GM12873 (cell line): ENCODE results near the gene DCAF17.

Source experiments
- TF ChIP-seq, protein P1 (sequence below): IDR thresholded peaks from 2 replicates; pipeline ENCODE4 v1.5.1; 2012; ENCODE audit warnings: low read depth, mild to moderate bottlenecking, moderate library complexity, low read length, control low read depth; ENCODE audit not compliant: insufficient read depth; ENCODE audit errors: missing control alignments

Gene DCAF17

DNA sequence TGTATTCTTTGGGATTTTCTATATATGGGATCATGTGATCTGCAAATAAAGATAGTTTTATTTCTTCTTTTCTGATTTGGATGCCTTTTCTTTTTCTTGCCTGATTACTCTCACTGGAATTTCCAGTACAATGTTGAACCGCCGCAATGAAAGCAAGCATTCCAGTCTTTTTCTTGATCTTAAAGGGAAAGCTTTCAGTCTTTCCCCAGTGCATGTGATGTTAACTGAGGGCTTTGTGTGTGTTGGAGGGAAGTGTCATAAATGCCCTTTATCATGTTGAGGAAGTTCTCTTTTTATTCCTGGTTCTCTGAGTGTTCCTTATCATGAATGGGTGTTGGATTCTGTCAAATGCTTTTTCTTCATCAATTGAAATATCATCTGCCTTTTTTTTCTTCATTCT lies 71.3 kb downstream of the DCAF17 start:
- TF ChIP-seq, protein P1, sequence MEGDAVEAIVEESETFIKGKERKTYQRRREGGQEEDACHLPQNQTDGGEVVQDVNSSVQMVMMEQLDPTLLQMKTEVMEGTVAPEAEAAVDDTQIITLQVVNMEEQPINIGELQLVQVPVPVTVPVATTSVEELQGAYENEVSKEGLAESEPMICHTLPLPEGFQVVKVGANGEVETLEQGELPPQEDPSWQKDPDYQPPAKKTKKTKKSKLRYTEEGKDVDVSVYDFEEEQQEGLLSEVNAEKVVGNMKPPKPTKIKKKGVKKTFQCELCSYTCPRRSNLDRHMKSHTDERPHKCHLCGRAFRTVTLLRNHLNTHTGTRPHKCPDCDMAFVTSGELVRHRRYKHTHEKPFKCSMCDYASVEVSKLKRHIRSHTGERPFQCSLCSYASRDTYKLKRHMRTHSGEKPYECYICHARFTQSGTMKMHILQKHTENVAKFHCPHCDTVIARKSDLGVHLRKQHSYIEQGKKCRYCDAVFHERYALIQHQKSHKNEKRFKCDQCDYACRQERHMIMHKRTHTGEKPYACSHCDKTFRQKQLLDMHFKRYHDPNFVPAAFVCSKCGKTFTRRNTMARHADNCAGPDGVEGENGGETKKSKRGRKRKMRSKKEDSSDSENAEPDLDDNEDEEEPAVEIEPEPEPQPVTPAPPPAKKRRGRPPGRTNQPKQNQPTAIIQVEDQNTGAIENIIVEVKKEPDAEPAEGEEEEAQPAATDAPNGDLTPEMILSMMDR = no peak

DNA sequence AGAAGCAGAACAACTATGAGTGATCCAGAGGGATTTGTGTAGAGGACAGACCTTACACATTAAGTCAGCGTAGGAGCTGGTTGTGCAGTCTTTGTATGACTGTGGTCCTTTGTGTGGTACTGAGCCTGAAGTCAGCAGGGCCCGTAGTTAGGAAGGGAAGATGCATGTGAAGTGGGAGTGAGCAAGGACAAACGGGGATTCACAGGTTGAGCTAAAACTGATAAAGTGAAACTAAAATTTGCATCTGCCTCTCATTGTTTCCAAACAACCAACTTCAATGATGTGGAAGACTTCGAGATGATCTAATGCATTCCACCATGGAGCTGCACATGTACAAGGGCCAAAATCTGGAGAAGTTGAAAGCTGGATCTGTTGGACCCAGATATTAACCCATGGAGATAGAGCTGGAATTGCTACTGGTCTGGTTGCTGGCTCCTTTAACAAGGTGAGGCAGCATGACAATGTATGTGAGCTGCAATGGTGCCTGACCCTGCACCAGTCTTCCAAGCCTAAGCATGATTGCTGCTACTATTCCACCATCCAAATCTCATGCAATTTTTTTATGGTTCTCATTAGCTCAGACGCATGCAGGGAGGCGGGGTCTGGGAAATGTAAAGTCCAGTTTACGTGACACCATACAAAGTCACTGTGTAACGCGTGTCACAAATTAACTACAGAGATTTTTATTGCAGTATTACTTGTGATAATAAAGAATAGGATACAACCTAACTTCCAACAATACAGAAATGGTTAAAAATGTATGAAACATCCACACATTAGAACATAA lies 76.1 kb downstream of the DCAF17 start:
- TF ChIP-seq, protein P1 = no peak

DNA sequence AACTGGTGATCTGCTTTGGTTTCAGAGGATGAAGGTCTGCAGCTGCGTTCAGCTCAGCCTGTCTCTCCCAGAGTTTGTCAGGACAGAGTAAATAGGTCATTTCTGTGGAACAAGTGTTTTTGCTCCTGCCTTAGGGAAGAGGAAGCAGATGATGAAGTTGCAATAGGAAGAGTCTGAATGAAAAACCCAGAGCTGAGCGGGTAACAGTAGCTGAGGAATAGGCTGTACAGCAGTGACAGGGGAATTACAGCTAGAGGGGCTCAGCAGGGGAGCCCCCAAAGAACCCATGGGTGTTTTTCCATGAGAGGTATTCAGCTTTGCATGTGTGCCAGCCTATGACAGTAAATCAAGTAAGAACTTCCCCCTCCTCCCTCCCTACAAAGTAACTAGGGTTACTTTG lies 78.0 kb downstream of the DCAF17 start:
- TF ChIP-seq, protein P1 = no peak

DNA sequence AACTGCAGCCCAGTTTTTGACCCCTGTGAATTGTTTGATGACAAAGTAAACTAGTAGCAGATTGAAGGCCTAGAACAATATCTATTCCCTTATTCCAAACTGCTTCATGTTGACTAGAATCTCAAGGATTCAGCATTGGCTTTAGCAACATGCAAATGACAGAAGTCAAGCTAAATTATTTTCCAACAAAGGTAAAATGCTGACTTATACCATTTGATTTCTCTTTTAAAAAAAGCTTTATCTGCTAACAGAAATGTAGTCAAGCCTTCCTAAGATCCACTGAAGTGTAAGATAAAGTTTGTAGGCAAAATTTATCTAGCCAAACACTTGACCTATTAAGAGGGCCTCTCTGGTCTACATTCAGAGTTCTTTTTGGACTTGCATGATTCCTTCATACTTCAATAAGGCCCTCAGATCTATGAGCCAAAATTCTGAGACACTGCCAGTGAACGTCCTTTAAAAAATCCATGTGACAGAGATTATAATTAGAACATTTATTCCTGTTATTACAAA lies 78.7 kb downstream of the DCAF17 start:
- TF ChIP-seq, protein P1 = no peak

DNA sequence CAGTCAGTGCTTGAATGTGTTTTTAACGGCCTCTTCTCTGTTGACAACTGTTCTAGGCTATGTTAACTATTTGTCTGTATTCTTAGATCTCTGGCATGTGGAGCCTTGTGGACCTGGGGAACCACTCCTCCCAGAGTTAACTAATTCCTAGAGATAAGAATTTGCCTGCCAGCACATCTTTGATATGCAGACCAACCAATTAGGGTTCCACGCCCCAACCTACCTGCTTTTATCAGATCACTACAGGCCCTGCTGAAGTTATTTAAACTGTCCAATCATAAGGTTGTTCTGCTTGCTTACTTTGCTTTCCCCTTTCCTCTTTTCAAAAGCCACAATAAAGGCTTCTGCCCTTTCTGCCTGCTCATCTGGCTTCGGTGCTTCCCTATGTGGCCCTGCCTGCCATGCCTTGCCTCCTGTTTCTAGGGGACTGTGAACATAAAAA lies 79.7 kb downstream of the DCAF17 start:
- TF ChIP-seq, protein P1 = no peak

DNA sequence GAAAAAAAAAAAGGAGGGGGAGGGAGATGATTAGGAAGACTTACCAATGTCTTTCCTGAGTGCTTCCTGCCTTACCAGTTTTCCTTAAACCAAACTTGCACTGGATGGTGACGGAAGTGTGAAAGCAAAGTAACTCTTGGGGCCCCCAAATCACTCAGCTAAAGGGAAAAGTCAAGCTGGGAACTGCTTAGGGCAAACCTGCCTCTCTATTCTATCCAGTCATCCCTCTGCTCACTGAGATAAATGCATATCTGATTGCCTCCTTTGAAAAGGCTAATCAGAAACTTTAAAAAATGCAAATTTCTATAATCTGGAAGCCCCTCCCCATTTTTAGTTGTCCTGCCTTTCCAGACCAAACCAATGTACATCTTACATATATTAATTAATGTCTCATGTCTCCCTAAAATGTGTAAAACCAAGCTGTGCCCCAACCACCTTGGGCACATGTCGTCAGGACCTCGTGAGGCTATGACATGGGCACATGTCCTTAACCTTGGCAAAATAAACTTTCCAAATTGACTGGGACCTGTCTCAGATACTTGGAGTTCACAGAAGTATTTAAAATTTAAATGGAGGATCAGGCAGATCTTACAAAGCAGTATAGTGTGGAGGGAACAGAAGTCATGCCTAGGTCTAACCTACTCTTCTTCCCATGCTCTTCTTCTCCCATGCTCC lies 81.0 kb downstream of the DCAF17 start:
- TF ChIP-seq, protein P1 = no peak

DNA sequence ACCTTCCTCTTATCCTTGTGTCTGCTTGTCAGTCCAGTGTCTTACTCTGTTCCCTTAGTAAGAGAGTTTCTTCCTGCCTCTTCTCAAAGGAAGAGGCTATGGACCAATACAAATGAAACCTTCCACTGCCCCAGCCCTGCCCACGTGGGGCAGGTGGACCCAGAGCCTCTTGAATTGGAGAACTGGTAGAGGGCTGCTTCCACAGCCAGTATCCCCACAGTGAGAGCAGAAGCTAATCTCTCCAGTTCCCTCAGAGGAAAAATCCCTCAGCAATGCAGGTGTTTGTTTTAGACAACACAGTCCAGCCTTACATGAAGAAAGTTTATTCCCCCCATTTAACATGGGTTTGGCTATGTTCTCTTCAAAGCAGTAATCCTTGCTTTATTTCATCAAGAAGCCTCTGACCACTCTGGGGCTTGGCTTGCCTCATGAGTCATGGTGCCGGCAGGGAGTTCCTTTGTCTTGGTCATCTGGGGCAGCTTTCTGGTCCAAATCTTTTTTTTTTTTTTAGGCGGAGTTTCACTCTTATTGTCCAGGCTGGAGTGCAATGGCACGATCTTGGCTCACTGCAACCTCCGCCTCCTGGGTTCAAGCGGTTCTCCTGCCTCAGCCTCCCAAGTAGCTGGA lies 81.8 kb downstream of the DCAF17 start:
- TF ChIP-seq, protein P1 = no peak
